ENCODE results near the gene FAM13B.

FAM13B gene

DNA sequence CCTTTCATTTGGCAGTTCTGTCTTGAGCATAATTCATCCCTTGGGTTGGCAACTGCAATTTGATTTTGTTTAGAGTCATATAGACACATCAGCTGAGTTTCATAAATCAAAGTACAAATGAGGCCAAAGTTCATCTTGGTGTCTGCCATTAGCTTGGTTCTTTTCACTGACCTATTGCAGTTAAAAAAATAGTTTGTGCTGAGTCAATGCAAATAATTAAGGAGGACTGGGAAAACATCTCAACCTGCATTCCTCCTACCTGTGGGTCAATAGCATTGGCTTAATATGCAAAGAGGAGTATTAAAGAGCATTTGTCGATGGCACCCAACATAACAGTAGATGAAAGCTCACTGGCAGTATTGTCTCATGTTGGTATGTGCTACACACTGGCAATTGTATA is 142.0 kb downstream of the FAM13B start:
- no peak for DNase-seq

- no peak for DNase-seq
Measured at GRCh38 chr5:137888863-137889759, 143.8 kb downstream of the FAM13B start, which contains the start of gene PKD2L2. PKD2L2 (plus strand) TSS chr5:137889457; CDS start chr5:137889492, 35 bp downstream.

DNA sequence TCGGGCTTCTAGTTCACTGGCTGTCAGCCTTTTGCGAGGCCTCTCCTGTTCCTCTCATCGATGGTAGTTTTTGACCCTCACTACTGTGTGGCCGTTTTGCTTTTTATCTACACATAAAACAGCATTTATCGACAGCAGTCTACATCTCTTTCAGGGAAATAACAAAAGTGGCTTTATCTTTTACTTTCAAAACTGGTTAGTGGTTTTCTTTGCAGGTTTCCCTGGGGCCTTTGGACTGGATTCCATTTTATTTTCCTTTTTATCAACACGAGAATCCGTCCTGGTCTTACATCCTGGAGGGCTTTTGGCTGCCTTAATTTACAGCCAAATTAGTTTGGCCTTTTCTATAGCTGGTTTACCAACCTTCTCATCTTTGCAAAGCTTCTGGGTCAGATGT is 144.4 kb downstream of the FAM13B start:
- no peak for DNase-seq
